EL (cell line): ENCODE measurements around the gene VEGFA.
A peak's percentile ranks its signal among the peaks of the same experiment; 100 is the strongest.

Experiments
- DNase-seq: peaks from one replicate; pipeline ENCODE4 v3.0.0-alpha.2; 2016

Gene VEGFA

GRCh38 chr6:43788301-43788700 lies 18.3 kb downstream of the VEGFA start:
- no peak for DNase-seq

DNA sequence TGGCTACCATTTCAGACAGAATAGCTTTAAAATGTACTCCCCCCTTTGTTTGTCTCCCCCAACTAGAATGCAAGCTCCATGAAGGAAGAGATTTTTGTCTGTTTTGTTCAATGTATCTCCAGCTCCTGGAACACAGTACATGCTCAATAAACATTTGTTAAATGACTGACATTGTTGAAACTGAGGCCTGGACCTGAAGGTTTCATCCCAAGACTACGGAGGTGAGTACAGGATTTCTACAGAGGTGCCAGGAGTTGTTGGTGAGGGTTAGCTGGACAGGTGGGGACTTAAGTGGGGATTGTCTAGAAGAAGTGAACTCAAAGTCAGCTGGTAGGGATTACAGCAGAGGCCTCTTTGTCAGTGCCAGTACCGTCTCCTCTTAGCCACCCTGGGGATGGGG lies 19.4 kb downstream of the VEGFA start:
- DNase-seq: no peak

- no peak for DNase-seq
Measured at GRCh38 chr6:43790031-43790430, 20.0 kb downstream of the VEGFA start.

GRCh38 chr6:43791745-43792422 lies 21.9 kb downstream of the VEGFA start:
- no peak for DNase-seq

DNA sequence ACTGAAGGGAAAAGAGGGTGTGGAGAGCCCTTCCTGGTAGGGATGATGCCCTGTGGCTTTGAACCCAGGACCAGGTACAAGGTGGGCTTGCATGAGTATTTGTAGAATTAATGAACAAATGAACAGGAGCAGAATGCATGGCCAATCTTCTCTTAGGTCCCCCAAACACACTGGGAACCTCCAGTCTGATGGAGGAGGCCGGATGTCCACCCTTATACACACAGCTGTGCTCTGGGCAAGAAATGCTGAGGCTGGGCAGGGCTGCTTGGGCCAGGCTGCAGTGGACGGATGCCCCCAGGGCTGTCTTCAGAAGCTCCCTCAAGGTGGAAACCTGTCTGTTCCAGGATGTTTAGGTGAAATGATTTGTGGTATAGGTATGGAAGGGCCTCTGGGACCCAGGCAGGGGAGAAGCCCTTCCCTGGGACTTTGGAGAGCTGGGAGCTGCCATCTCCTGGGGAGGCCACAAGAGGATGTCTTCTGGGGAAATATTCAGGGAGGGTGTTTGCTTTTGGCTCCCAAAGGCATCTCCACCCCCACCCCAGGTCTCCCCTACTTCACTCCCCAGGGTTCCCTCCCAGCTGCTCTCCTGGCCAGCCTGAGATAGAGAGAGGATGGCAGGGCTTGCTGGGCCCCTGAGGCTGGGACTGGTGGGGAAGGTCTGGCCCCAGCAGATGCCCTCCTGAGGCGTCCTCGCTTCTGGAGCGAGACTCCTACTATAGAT lies 23.3 kb downstream of the VEGFA start:
- no peak for DNase-seq

GRCh38 chr6:43793875-43794242 lies 23.8 kb downstream of the VEGFA start:
- DNase-seq: no peak

DNA sequence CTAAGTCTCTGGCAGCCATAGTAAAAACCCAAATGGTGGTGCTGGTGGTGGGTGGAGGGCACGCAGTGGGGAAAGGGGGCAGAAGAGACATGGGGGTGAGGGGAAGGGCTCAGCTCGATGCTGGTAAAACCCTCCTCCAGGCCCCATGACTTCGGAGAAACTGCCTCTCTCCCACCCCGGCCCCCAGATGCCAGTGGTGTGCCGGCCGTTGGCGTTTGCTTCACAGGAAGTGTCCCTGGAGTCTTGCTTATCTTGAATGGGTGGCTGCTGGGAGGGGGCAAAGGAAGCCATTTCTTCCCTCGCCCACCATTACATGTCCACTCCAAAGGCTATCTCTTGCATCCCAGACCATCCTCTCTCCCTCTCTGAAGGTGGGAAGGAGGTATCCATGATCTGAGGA lies 25.4 kb downstream of the VEGFA start:
- DNase-seq: no peak

DNA sequence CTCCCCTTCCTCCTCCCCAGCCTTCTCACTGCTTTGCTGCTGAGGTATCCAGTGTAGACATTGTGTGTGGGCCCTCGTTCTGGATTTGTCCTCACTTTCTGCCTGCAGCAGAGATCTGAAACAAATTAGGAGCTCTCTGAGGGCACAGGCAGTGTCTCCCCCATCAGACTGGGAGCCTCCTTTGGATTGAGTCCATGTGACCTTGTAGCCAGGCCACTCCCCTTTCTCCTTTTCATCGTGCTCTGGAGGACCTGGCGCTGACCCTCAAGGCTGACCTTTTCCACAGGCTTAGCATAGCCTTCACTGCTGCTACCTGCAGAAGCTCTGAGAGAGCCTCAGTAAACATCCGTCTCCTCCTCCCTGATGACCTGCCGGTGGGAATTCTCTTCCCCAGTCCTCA lies 26.2 kb downstream of the VEGFA start:
- DNase-seq: no peak

GRCh38 chr6:43796903-43797890 lies 27.2 kb downstream of the VEGFA start:
- DNase-seq: no peak

- DNase-seq: no peak
Measured at GRCh38 chr6:43797919-43798318, 27.9 kb downstream of the VEGFA start.

- DNase-seq: peak; percentile 83
Measured at GRCh38 chr6:43798688-43799444, 28.9 kb downstream of the VEGFA start.

- no peak for DNase-seq
Measured at GRCh38 chr6:43799551-43800297, 29.7 kb downstream of the VEGFA start.

DNA sequence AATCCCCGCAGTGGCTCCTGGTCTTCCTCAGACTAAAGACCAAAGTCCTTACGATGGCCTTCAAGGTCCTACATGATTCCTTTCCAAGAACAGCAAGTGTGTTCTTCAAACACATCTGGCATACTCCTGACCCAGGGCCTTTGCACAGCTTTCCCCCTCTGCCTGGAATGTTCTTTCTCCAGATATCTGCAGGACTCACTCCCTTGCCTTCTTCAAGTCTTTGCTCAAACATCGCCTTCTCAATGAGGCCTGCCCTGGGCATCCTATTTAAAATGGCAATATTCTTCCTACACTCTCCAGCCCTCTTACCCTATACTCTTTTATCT lies 30.2 kb downstream of the VEGFA start:
- DNase-seq: no peak

GRCh38 chr6:43800746-43801494 lies 30.9 kb downstream of the VEGFA start:
- DNase-seq: no peak

GRCh38 chr6:43801495-43802181 lies 31.6 kb downstream of the VEGFA start:
- no peak for DNase-seq

GRCh38 chr6:43803055-43803782 lies 33.2 kb downstream of the VEGFA start:
- DNase-seq: no peak

DNA sequence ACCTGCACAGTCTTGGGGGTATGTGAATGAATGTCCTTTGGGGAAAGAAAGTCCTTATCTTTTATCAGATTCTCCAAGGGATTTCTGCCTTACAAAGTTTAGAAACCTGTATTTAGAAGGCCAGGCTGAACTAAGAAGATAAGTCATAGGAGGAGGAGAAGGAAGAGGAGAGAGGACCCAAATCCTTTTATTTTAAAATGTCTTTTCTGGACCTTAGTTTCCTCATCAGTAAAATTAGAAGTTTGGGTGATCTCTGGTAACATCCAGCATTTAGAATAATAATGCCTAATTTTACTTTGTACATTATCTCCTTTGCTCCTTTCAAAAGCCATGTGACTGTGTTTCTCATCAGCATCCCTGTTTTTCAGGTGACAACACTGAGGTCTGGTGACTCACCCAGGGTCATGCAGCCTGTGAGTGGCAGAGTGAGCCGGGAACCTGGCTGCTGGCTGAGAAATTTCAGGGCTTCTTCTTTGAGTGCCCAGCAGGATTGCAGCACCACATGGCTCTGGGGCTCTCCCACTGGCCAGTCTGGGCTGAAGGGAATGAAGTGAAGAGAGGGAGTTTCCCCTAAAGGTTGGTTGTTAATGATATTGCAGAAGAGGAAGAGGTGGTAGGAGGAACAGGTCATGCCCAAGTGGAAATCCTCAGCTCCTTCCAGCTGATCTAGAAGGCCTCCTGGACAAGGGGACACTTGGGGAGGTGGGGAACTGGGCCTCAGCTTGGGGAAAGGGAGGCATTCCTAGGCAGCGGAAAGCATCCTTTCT lies 34.0 kb downstream of the VEGFA start:
- DNase-seq: peak; percentile 23

- DNase-seq: no peak
Measured at GRCh38 chr6:43804550-43805223, 34.7 kb downstream of the VEGFA start.

DNA sequence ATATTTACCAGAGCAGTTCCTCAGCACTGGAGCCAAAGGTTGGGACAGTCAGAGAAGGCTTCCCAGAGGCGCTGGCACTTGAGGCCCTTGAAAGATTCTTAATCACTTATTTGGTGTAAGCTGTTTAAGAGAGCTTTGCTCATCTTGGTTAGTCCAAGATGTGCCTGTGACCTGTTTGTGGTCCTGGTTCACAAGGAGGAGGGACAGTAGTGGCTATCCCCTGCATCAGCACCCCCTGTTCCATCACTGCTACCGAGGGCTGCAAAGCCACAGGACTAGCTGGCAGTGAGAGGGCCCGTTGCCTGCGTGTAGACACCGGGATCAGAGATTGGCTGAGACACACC lies 35.7 kb downstream of the VEGFA start:
- DNase-seq: no peak
